H1 (cell line): ENCODE results near the gene MXRA8. TPM values are rescaled to one million over a fixed set of nuclear protein-coding genes. Genes with fewer than 3 reads are reported as not detected.

Experiments
- CTCF ChIA-PET: fragments of 300-600 bp; sonication (Branson Sonifier 250); formaldehyde crosslinking; loops from one replicate; lab custom pipeline; 2021; ENCODE audit not compliant: partially characterized antibody; lab: Charles Lee
- POLR2A ChIA-PET: fragments of 300-600 bp; sonication (Branson Sonifier 250); formaldehyde crosslinking; loops from one replicate; lab custom pipeline; 2021; ENCODE audit warnings: inconsistent platforms; ENCODE audit not compliant: partially characterized antibody; lab: Charles Lee
- DNase-seq, 2 experiments: peaks; one replicate each; pipeline versions ENCODE4 v3.0.0 to v3.0.0-alpha.2; 2010 to 2022; ENCODE audit warnings: low spot score in 2 of 2, low read depth in 1 of 2, mixed read lengths in 1 of 2
- FAIRE-seq: peaks from 2 replicates; lab custom pipeline; 2011; peaks lifted over from hg19 to GRCh38; lab: Jason Lieb, UNC
- H2AFZ ChIP-seq: 2 replicates; pipeline ENCODE4 v1.8.1; 2012; ENCODE audit warnings: low read length, inconsistent platforms
- H2AK5ac ChIP-seq: 2 replicates; pipeline ENCODE4 v1.6.1; 2013; ENCODE audit warnings: low read depth, low read length
- H2BK120ac ChIP-seq: replicated peaks from 2 replicates; pipeline ENCODE3; 2013; ENCODE audit warnings: low read depth, low read length, inconsistent platforms
- H2BK12ac ChIP-seq: 2 replicates; pipeline ENCODE4 v1.6.1; 2013; ENCODE audit warnings: low read depth, low read length
- H2BK15ac ChIP-seq: 2 replicates; pipeline ENCODE4 v1.6.1; 2013; ENCODE audit warnings: low read length
- H2BK20ac ChIP-seq: 2 replicates; pipeline ENCODE4 v1.6.1; 2013; ENCODE audit warnings: low read length
- H2BK5ac ChIP-seq: 2 replicates; pipeline ENCODE4 v1.6.1; 2013; ENCODE audit warnings: low read depth, low read length
- H3K14ac ChIP-seq: 2 replicates; pipeline ENCODE4 v1.6.1; 2013; ENCODE audit warnings: inconsistent platforms; ENCODE audit not compliant: insufficient read length
- H3K18ac ChIP-seq: 2 replicates; pipeline ENCODE4 v1.6.1; 2013; ENCODE audit warnings: low read length; ENCODE audit errors: extremely low read depth
- H3K23ac ChIP-seq: 2 replicates; pipeline ENCODE4 v1.6.1; 2013; ENCODE audit warnings: inconsistent platforms; ENCODE audit not compliant: insufficient read length
- H3K23me2 ChIP-seq: 2 replicates; pipeline ENCODE4 v1.6.1; 2013; ENCODE audit warnings: low read depth, low read length
- H3K27ac ChIP-seq: 2 replicates; pipeline ENCODE4 v1.6.1; 2011; ENCODE audit warnings: low read depth, low read length, inconsistent platforms
- H3K27me3 ChIP-seq, 4 experiments: replicated peaks in 1 of 4; 1 replicate in 1 of 4; 2 replicates in 3 of 4; pipeline versions ENCODE4 v1.6.1 to v1.8.1; 2011 to 2013; ENCODE audit warnings: low read length in 3 of 4, mild to moderate bottlenecking in 3 of 4, inconsistent platforms in 2 of 4, mixed read lengths in 2 of 4, moderate library complexity in 1 of 4; ENCODE audit not compliant: control insufficient read depth in 3 of 4, insufficient read depth in 3 of 4; ENCODE audit errors: extremely low read depth in 1 of 4
- H3K36me3 ChIP-seq, 4 experiments: 2 replicates each; pipeline versions ENCODE4 v1.6.1 to v1.8.1; 2011 to 2013; ENCODE audit warnings: mild to moderate bottlenecking in 4 of 4, low read length in 3 of 4, moderate library complexity in 2 of 4, control low read depth in 1 of 4, inconsistent platforms in 1 of 4; ENCODE audit not compliant: insufficient read depth in 4 of 4, control insufficient read depth in 2 of 4
- H3K4ac ChIP-seq: replicated peaks from 2 replicates; pipeline ENCODE3; 2013; ENCODE audit warnings: low read length, low read depth, mixed read lengths, inconsistent platforms; ENCODE audit not compliant: insufficient read length
- H3K4me1 ChIP-seq, 4 experiments: replicated peaks in 1 of 4; 1 replicate in 1 of 4; 2 replicates in 3 of 4; pipeline versions ENCODE4 v1.6.1 to v1.8.1; 2011 to 2013; ENCODE audit warnings: low read length in 3 of 4, inconsistent platforms in 2 of 4, mixed read lengths in 1 of 4; ENCODE audit not compliant: insufficient read depth in 4 of 4, control insufficient read depth in 3 of 4
- H3K4me2 ChIP-seq, 2 experiments: 2 replicates each; pipeline versions ENCODE4 v1.6.1 to v1.8.1; 2011 to 2013; ENCODE audit warnings: low read depth in 2 of 2, low read length in 2 of 2, control low read depth in 1 of 2, inconsistent platforms in 1 of 2, mild to moderate bottlenecking in 1 of 2; ENCODE audit not compliant: insufficient read depth in 1 of 2
- H3K4me3 ChIP-seq, 4 experiments: fragments of 200-600, 300-600 bp in 1 of 4; sonication (generic), shearing (Covaris generic), sonication (Bioruptor Twin) in 1 of 4; 2 replicates each; pipeline versions ENCODE4 v1.5.1 to v1.8.1; 2011 to 2016; ENCODE audit warnings: low read length in 4 of 4, low read depth in 3 of 4, control low read depth in 2 of 4, inconsistent platforms in 2 of 4, mild to moderate bottlenecking in 2 of 4, mixed read lengths in 1 of 4, moderate library complexity in 1 of 4; ENCODE audit not compliant: insufficient read depth in 2 of 4; ENCODE audit errors: extremely low read depth in 1 of 4
- H3K56ac ChIP-seq: replicated peaks from 2 replicates; pipeline ENCODE3; 2013; ENCODE audit warnings: low read depth, mild to moderate bottlenecking, mixed read lengths, low read length, inconsistent platforms; ENCODE audit not compliant: insufficient read length
- H3K79me1 ChIP-seq: 2 replicates; pipeline ENCODE4 v1.6.1; 2013; ENCODE audit warnings: low read depth, low read length, control low read depth
- H3K79me2 ChIP-seq, 2 experiments: 2 replicates each; pipeline versions ENCODE4 v1.6.1 to v1.8.1; 2012 to 2013; ENCODE audit warnings: low read length in 2 of 2, mild to moderate bottlenecking in 2 of 2, inconsistent platforms in 1 of 2; ENCODE audit not compliant: insufficient read depth in 2 of 2, control insufficient read depth in 1 of 2
- H3K9ac ChIP-seq, 4 experiments: replicated peaks in 1 of 4; 1 replicate in 1 of 4; 2 replicates in 3 of 4; pipeline versions ENCODE4 v1.6.1 to v1.8.1; 2011 to 2013; ENCODE audit warnings: low read depth in 3 of 4, low read length in 3 of 4, control low read depth in 2 of 4, mild to moderate bottlenecking in 2 of 4, moderate library complexity in 2 of 4, inconsistent platforms in 1 of 4; ENCODE audit errors: extremely low read depth in 1 of 4
- H3K9me3 ChIP-seq, 2 experiments: 2 replicates each; pipeline versions ENCODE4 v1.6.1 to v1.8.1; 2012 to 2013; ENCODE audit warnings: mild to moderate bottlenecking in 2 of 2, moderate library complexity in 2 of 2, control low read depth in 1 of 2, inconsistent platforms in 1 of 2, low read depth in 1 of 2, low read length in 1 of 2, mixed read lengths in 1 of 2; ENCODE audit not compliant: insufficient read depth in 2 of 2
- H4K20me1 ChIP-seq, 2 experiments: replicated peaks in 1 of 2; 2 replicates each; pipeline versions ENCODE3 to v1.8.1; 2011 to 2013; ENCODE audit warnings: inconsistent platforms in 2 of 2, low read length in 2 of 2, mild to moderate bottlenecking in 1 of 2; ENCODE audit not compliant: insufficient read depth in 2 of 2, control insufficient read depth in 1 of 2
- H4K5ac ChIP-seq: 2 replicates; pipeline ENCODE4 v1.6.1; 2013; ENCODE audit warnings: low read length, low read depth, mixed read lengths, inconsistent platforms; ENCODE audit not compliant: insufficient read length
- H4K8ac ChIP-seq: 2 replicates; pipeline ENCODE4 v1.8.0; 2013; ENCODE audit warnings: mild to moderate bottlenecking, moderate library complexity, low read length, inconsistent platforms; ENCODE audit not compliant: insufficient read depth; ENCODE audit errors: extremely low read depth
- H4K91ac ChIP-seq: replicated peaks from 2 replicates; pipeline ENCODE3; 2013; ENCODE audit warnings: low read length, mixed read lengths, inconsistent platforms; ENCODE audit not compliant: insufficient read length
- GTF2F1 ChIP-seq: IDR thresholded peaks from 2 replicates; pipeline ENCODE4 v1.6.1; 2012; ENCODE audit warnings: low read depth, low read length, improper control_type of control experiment, borderline replicate concordance
- HDAC6 ChIP-seq: IDR thresholded peaks from one replicate; pipeline ENCODE4 v1.7.1; 2012; ENCODE audit warnings: low read depth, mild to moderate bottlenecking, inconsistent platforms, low read length, moderate library complexity
- POLR2A ChIP-seq, 2 experiments: IDR thresholded peaks; 1 replicate in 1 of 2; 2 replicates in 1 of 2; pipeline ENCODE4 v1.6.1; 2011; ENCODE audit warnings: low read depth in 2 of 2, low read length in 2 of 2, mild to moderate bottlenecking in 2 of 2; ENCODE audit errors: control extremely low read depth in 1 of 2
- TCF12 ChIP-seq: IDR thresholded peaks from 2 replicates; pipeline ENCODE4 v1.6.1; 2011; ENCODE audit warnings: low read depth, mild to moderate bottlenecking, low read length
- TEAD4 ChIP-seq: IDR thresholded peaks from 2 replicates; pipeline ENCODE4 v1.6.1; 2012; ENCODE audit warnings: low read depth, low read length, inconsistent platforms, mixed read lengths
- WGBS, 2 experiments: shearing (Covaris generic) in 1 of 2; methylation state at CpG; one replicate each; pipeline versions ENCODE4 v1.1.6 to v1.1.7; 2013 to 2015; ENCODE audit warnings: low lambda C conversion rate in 2 of 2, mixed read lengths in 2 of 2, inconsistent platforms in 1 of 2, low coverage in 1 of 2, missing lambda C conversion rate in 1 of 2; ENCODE audit not compliant: insufficient replicate concordance in 2 of 2, insufficient coverage in 1 of 2, insufficient read length in 1 of 2; ENCODE audit errors: extremely low coverage in 1 of 2, missing lambda C conversion rate in 1 of 2; 5-methylcytosine and 5-hydroxymethylcytosine counted together
- polyA plus RNA-seq, 7 experiments: library from polyadenylated mRNA; depleted of rRNA in 3 of 7; stranded (reverse) in 5 of 7; unstranded in 2 of 7; fragments of >200 nt in 5 of 7; fragments of 200-250 nt in 2 of 7; gene quantifications; 1 replicate in 5 of 7; 2 replicates in 1 of 7; 4 replicates in 1 of 7; pipeline versions ENCODE4 v1.2.1 to v1.2.3, GENCODE V29; 2011 to 2013; ENCODE audit warnings: missing spikeins in 2 of 7, mixed read lengths in 2 of 7
- total RNA-seq: library from RNA; stranded (reverse); fragmentation: NEBNext Ultra II Directional; extraction: Animal tissue kit (Norgen Biotek cat#: 25700); gene quantifications from 2 replicates; pipeline ENCODE4 v1.2.1, GENCODE V29; 2021

Gene MXRA8
- total and polyA plus RNA-seq, 2 of the 8 experiments (the other 6 are each of a cell fraction or from before 2014, with no cell fraction given): 10.5 to 17.2 TPM

GRCh38 chr1:1313500-1314236 is 44.7 kb downstream of the MXRA8 start:
- TF ChIP-seq TEAD4: no peak
- no peak for TF ChIP-seq HDAC6
- TF ChIP-seq POLR2A (IDR thresholded peaks at IDR 0.05; ENCODE audit: control extremely low read depth in 1 of 2, low read depth in 2 of 2, low read length in 2 of 2): 0 out of 3 replicates have a peak, but pooled peaks of 1 of the 2 experiments have one; percentile 3
- TF ChIP-seq TCF12: no peak
- no peak for TF ChIP-seq GTF2F1
- peaks cover 0 to 4% of the 10 kb centered on the region in 2 experiments; a peak in 1 of 4 replicates for H3K79me2 ChIP-seq
- H2AK5ac ChIP-seq: no peak overlapping the region
- peaks cover 0 to 23% (median 12%) of the 10 kb centered on the region in 4 experiments; a peak in 6 of 7 replicates for H3K4me1 ChIP-seq
- H2BK5ac ChIP-seq: no peak overlapping the region
- peaks cover 9% of the 10 kb centered on the region; the same call in 1 of the 2 replicates for H3K23me2 ChIP-seq
- H4K5ac ChIP-seq: no peak overlapping the region
- H4K91ac ChIP-seq: no peak overlapping the region
- no peak overlapping the region for H3K4ac ChIP-seq
- 90% methylated on average over 37 of the region's 37 CpGs; no CpG with 5 or more reads in 1 of the 2 experiments for WGBS, 2 experiments
- DNase-seq (no peak), FAIRE-seq (no peak)
- peak overlapping the region; percentile 68; the same call in 1 of the 2 replicates for H4K8ac ChIP-seq
- no peak overlapping the region for H2BK120ac ChIP-seq
- no peak overlapping the region for H3K56ac ChIP-seq
- H3K14ac ChIP-seq: no peak overlapping the region
- H3K18ac ChIP-seq: no peak overlapping the region
- no peak overlapping the region for H3K4me3 ChIP-seq
- H2BK15ac ChIP-seq: no peak overlapping the region
- no peak overlapping the region for H3K23ac ChIP-seq
- peaks cover 4% of the 10 kb centered on the region; the same call in 1 of the 2 replicates for H3K79me1 ChIP-seq
- CTCF ChIA-PET: interaction anchor here (0.8 to 2.8 kb wide), 6 partner anchors 13 to 128 kb away, joined by 3 to 9 read pairs (median 4); no protein-coding TSS in a partner anchor
- H2AFZ ChIP-seq: no peak overlapping the region
- no peak overlapping the region for H3K9ac ChIP-seq
- H3K27me3 ChIP-seq: no peaks in the 10 kb centered on the region
- H3K4me2 ChIP-seq: no peak overlapping the region
- POLR2A ChIA-PET: interaction anchor here (0.7 to 10.1 kb wide), 11 partner anchors 9 to 79 kb away, joined by 3 to 134 read pairs (median 6); partner anchors contain the start of genes AURKAIP1, CPTP, INTS11 and TAS1R3
- H4K20me1 ChIP-seq: peaks cover 8 to 23% of the 10 kb centered on the region in 2 experiments
- no peak overlapping the region for H2BK12ac ChIP-seq
- no peaks in the 10 kb centered on the region for H3K9me3 ChIP-seq
- no peak overlapping the region for H3K27ac ChIP-seq
- H3K36me3 ChIP-seq: peaks cover 17 to 44% (median 37%) of the 10 kb centered on the region in 4 experiments
- no peak overlapping the region for H2BK20ac ChIP-seq
